ENCODE data around the gene MLLT10. TPM values are rescaled to one million over a fixed set of nuclear protein-coding genes. Genes with fewer than 3 reads are reported as not detected.
"Not testable (repeated sequence)": the region's sequence is repeated elsewhere in the genome, so short reads cannot be mapped to it uniquely, and the experiment has no call there.

The MLLT10 gene
- total and polyA plus RNA-seq, 9 donors = 23.6 to 55.1 (median 36.8) TPM

- DNase-seq = no peak
- intact Hi-C loops (cut with DNase I) = loop anchor here in 1 of 4 donors (5.0 kb wide), 1 partner anchor 37 kb away; no protein-coding TSS in a partner anchor
- H3K4me1 ChIP-seq (ENCODE audit: insufficient read depth) = peaks cover 3% of the 10 kb centered on the region
- WGBS, 3 donors = 0 to 2% (median 0%) methylated on average over 4 to 23 of the region's 26 CpGs
- no peaks in the 10 kb centered on the region for H3K36me3 ChIP-seq
- H3K4me3 ChIP-seq = peak overlapping the region; percentile 70
- peak overlapping the region; percentile 89 to 90 for H3K27ac ChIP-seq
- no peaks in the 10 kb centered on the region for H3K27me3 ChIP-seq
- no peaks in the 10 kb centered on the region for H3K9me3 ChIP-seq
- no peak for TF ChIP-seq POLR2A (IDR thresholded peaks at IDR 0.05)
- TF ChIP-seq EP300 (IDR thresholded peaks at IDR 0.05) = no peak
- TF ChIP-seq, protein P1, sequence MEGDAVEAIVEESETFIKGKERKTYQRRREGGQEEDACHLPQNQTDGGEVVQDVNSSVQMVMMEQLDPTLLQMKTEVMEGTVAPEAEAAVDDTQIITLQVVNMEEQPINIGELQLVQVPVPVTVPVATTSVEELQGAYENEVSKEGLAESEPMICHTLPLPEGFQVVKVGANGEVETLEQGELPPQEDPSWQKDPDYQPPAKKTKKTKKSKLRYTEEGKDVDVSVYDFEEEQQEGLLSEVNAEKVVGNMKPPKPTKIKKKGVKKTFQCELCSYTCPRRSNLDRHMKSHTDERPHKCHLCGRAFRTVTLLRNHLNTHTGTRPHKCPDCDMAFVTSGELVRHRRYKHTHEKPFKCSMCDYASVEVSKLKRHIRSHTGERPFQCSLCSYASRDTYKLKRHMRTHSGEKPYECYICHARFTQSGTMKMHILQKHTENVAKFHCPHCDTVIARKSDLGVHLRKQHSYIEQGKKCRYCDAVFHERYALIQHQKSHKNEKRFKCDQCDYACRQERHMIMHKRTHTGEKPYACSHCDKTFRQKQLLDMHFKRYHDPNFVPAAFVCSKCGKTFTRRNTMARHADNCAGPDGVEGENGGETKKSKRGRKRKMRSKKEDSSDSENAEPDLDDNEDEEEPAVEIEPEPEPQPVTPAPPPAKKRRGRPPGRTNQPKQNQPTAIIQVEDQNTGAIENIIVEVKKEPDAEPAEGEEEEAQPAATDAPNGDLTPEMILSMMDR (IDR thresholded peaks at IDR 0.05) = no peak
Measured at GRCh38 chr10:21534280-21534586, 201 bp downstream of the MLLT10 start.

DNA sequence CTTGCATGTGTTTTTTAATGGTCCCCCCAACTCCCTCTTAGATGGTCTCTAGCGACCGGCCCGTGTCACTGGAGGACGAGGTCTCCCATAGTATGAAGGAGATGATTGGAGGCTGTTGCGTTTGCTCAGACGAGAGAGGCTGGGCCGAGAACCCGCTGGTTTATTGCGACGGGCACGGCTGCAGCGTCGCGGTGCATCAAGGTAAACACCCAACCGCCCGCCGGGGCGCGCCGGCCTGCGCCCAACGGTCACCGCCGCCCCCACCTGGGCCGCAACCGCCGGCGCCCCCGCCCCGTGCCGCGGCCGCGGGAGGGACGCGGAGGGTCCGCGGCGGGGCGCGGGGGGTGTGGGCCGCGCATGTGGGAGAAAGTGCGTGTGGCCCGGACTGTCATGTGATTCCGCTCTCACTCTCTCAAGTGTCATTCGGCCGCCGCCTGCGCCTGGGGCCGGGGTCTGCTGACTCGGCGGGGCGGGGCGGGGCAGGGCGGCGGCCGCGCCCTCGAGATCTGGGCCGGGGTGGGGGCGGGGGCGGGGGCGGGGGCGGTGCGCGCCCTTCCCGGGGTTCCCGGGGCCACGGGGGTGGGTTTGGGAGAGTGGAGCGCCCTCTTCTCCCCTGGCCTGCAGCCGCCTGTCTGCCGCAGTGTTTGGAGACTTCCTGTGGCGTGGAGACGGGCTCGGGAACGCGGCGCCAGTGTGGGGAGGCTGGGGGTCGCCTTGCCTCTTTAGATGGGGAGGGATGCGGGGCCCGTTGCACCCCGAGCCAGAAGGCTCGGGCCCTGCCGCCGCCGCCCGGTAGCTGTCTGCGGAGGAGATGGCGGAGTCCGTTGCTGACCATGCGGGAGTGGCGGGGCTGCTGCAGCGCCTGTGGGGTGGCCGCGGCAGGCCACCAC lies 817 bp downstream of the MLLT10 start:
- no peaks in the 10 kb centered on the region for H3K27me3 ChIP-seq
- TF ChIP-seq EP300 (IDR thresholded peaks at IDR 0.05) = no peak
- TF ChIP-seq, protein P1 (IDR thresholded peaks at IDR 0.05) = no peak
- H3K27ac ChIP-seq = peak overlapping the region; percentile 89 to 90
- DNase-seq = peak; percentile 64 to 74 (median 72)
- no peaks in the 10 kb centered on the region for H3K36me3 ChIP-seq
- WGBS, 3 donors = 1% methylated on average over 30 to 96 of the region's 96 CpGs
- intact Hi-C loops (cut with DNase I) = loop anchor here in 1 of 4 donors (5.0 kb wide), 1 partner anchor 38 kb away; no protein-coding TSS in a partner anchor
- H3K4me1 ChIP-seq (ENCODE audit: insufficient read depth) = peaks cover 3% of the 10 kb centered on the region
- no peaks in the 10 kb centered on the region for H3K9me3 ChIP-seq
- H3K4me3 ChIP-seq = peak overlapping the region; percentile 70

DNA sequence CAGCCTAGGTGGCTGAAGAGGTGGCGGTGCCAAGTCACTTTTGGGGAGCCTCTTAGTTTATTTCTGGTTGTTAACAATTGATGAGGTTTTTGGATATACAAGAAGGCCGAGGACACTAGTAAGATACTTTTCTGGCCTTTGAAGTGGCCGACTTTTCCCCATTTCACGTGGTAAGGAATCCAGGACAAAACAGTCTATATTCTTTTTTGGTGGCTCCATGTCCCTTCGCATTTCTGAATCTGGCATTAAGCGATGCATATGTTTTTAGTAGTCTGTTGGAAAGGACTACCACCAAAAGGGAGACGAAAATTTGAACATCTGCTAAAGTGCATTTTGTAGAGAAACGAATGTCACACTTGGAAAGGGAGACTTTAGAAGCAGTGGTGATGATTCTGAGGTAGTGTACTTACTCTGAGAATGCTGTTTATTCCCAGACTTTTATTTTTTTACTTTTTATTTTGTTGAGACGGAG lies 1.5 kb downstream of the MLLT10 start:
- WGBS, 3 donors = 11 to 20% (median 19%) methylated on average over 9 of the region's 9 CpGs
- intact Hi-C loops (cut with DNase I) = no loop called here
- H3K27me3 ChIP-seq = no peaks in the 10 kb centered on the region
- peaks cover 3% of the 10 kb centered on the region for H3K4me1 ChIP-seq (ENCODE audit: insufficient read depth)
- H3K36me3 ChIP-seq = no peaks in the 10 kb centered on the region
- TF ChIP-seq, protein P1 (IDR thresholded peaks at IDR 0.05) = no peak
- TF ChIP-seq POLR2A (IDR thresholded peaks at IDR 0.05) = no peak
- no peak for TF ChIP-seq EP300 (IDR thresholded peaks at IDR 0.05)
- no peak for DNase-seq
- H3K9me3 ChIP-seq = no peaks in the 10 kb centered on the region
- H3K4me3 ChIP-seq = peak overlapping the region; percentile 70
- H3K27ac ChIP-seq = peak overlapping the region; percentile 89 to 90

DNA sequence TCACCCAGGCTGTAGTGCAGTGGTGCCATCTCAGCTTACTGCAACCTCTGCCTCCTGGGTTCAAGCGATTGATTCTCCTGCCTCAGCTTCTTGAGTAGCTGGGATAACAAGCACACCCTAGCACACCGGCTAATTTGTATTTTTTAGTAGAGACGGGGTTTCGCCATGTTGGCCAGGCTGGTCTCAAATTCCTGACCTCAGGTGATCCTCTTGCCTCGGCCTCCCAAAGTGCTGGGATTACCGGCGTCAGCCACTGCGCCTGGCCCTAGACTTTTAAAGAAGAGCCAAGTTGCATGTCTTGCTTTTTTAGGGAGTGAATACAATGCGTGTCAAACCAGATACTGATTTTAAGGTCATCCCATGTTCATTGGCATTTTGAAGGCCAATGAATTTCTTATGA lies 1.9 kb downstream of the MLLT10 start:
- H3K9me3 ChIP-seq; intact Hi-C loops (cut with DNase I); DNase-seq; H3K4me1 ChIP-seq (ENCODE audit: insufficient read depth); H3K27me3 ChIP-seq; H3K36me3 ChIP-seq; H3K4me3 ChIP-seq: not testable (repeated sequence)
- 70 to 75% (median 73%) methylated on average over 9 of the region's 9 CpGs for WGBS, 3 donors
- H3K27ac ChIP-seq = peak overlapping the region in 1 of 2 donors; percentile 90

DNA sequence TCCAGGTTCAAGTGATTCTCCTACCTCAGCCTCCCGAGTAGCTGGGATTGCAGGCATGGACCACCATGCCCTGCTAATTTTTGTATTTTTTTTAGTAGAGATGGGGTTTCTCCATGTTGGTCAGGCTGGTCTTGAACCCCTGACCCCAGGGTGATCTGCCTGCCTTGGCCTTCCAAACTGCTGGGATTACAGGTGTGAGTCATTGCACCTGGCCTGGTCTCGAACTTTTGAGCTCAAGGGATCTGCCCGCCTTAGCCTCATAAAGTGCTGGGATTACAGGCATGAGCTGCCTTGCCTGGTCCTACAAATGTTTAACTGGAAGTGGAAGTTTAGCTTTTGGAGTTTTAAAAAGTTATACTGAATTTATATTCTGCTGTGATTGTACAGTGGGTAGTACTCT lies 2.8 kb downstream of the MLLT10 start:
- Histone ChIP-seq H3K4me1 (ENCODE audit: insufficient read depth) (peaks cover 3% of the 10 kb centered on the region), H3K27ac (no peak overlapping the region), H3K27me3 (no peaks in the 10 kb centered on the region), H3K36me3 (no peaks in the 10 kb centered on the region), H3K4me3 (no peak overlapping the region), H3K9me3 (no peaks in the 10 kb centered on the region)
- no peak for TF ChIP-seq EP300 (IDR thresholded peaks at IDR 0.05)
- TF ChIP-seq, protein P1 (IDR thresholded peaks at IDR 0.05) = no peak
- TF ChIP-seq POLR2A (IDR thresholded peaks at IDR 0.05) = no peak
- intact Hi-C loops (cut with DNase I) = no loop called here
- DNase-seq = no peak
- 77 to 88% (median 87%) methylated on average over 3 of the region's 3 CpGs for WGBS, 3 donors

GRCh38 chr10:21540701-21541100 lies 6.7 kb downstream of the MLLT10 start:
- WGBS, 3 donors = 93 to 97% (median 94%) methylated on average over 4 of the region's 4 CpGs
- DNase-seq; intact Hi-C loops (cut with DNase I); H3K4me3 ChIP-seq; H3K27ac ChIP-seq; H3K9me3 ChIP-seq; H3K4me1 ChIP-seq (ENCODE audit: insufficient read depth); H3K27me3 ChIP-seq; H3K36me3 ChIP-seq: not testable (repeated sequence)

All from ovary (tissue), 9 donors.